ENCODE data around the gene MIS18BP1.

- TF ChIP-seq POLR2AphosphoS5 (IDR thresholded peaks at IDR 0.05) (no peak), CTCF (IDR thresholded peaks at IDR 0.05) (no peak)
Measured at GRCh38 chr14:45222485-45223262, 30.3 kb downstream of the MIS18BP1 start.
